PC-9 (cell line): ENCODE measurements around the gene ULK1. TPM values are rescaled to one million over a fixed set of nuclear protein-coding genes. Genes with fewer than 3 reads are reported as not detected.
A peak's percentile ranks its signal among the peaks of the same experiment; 100 is the strongest.
"Not testable (repeated sequence)": the region's sequence is repeated elsewhere in the genome, so short reads cannot be mapped to it uniquely, and the experiment has no call there.

Source experiments
- BruUV-seq: library from RNA; stranded (reverse); fragments of 400-500 nt; replicated peaks from 2 replicates; lab custom pipeline; 2021; lab: Mats Ljungman, UMichigan
- CTCF ChIA-PET: fragments of 300-600 bp; sonication (Branson Sonifier 250); formaldehyde crosslinking; loops from one replicate; lab custom pipeline; 2022; ENCODE audit warnings: antibody characterized with exemption; lab: Charles Lee
- POLR2A ChIA-PET: fragments of 300-600 bp; sonication (Branson Sonifier 250); formaldehyde crosslinking; loops from one replicate; lab custom pipeline; 2022; ENCODE audit warnings: antibody characterized with exemption; ENCODE audit not compliant: unreplicated experiment; lab: Charles Lee
- DNase-seq, 2 experiments: peaks; one replicate each; pipeline versions ENCODE4 v3.0.0 to v3.0.0-alpha.2; 2015 to 2022; ENCODE audit warnings: mixed read lengths in 1 of 2
- H2AFZ ChIP-seq: fragments of 200-600 bp; sonication (generic); 2 replicates; pipeline ENCODE4 v1.8.1; 2017; ENCODE audit warnings: antibody characterized with exemption
- H3F3A ChIP-seq: fragments of 200-600 bp; sonication (generic); 2 replicates; pipeline ENCODE4 v1.8.1; 2017; ENCODE audit warnings: antibody characterized with exemption, mild to moderate bottlenecking, low read depth; ENCODE audit not compliant: insufficient read depth
- H3K27ac ChIP-seq: fragments of 200-600 bp; sonication (generic); 2 replicates; pipeline ENCODE4 v1.6.1; 2016; ENCODE audit warnings: mixed run types
- H3K27me3 ChIP-seq: fragments of 200-600 bp; sonication (generic); 2 replicates; pipeline ENCODE4 v1.6.1; 2016; ENCODE audit warnings: low read depth, mixed run types; ENCODE audit not compliant: insufficient read depth
- H3K36me3 ChIP-seq: fragments of 200-600 bp; sonication (generic); 2 replicates; pipeline ENCODE4 v1.6.1; 2016; ENCODE audit warnings: low read depth, mixed run types
- H3K4me1 ChIP-seq: fragments of 200-600 bp; sonication (generic); replicated peaks from 2 replicates; pipeline ENCODE4 v1.6.1; 2016; ENCODE audit warnings: mixed run types; ENCODE audit not compliant: insufficient read depth
- H3K4me2 ChIP-seq: fragments of 200-600 bp; sonication (generic); 2 replicates; pipeline ENCODE4 v1.6.1; 2017; ENCODE audit warnings: mixed run types
- H3K4me3 ChIP-seq: fragments of 200-600 bp; sonication (generic); 2 replicates; pipeline ENCODE4 v1.6.1; 2016; ENCODE audit warnings: mixed run types
- H3K79me2 ChIP-seq: fragments of 200-600 bp; sonication (generic); 2 replicates; pipeline ENCODE4 v1.6.1; 2017; ENCODE audit warnings: low read depth, mixed run types
- H3K9me2 ChIP-seq: fragments of 200-600 bp; sonication (generic); 2 replicates; pipeline ENCODE4 v1.8.1; 2017; ENCODE audit warnings: mild to moderate bottlenecking; ENCODE audit not compliant: insufficient read depth
- H3K9me3 ChIP-seq: fragments of 200-600 bp; sonication (generic); 2 replicates; pipeline ENCODE4 v1.8.1; 2016; ENCODE audit warnings: low read depth; ENCODE audit not compliant: insufficient read depth
- H4K20me1 ChIP-seq: fragments of 200-600 bp; sonication (generic); 2 replicates; pipeline ENCODE4 v1.8.1; 2017; ENCODE audit not compliant: insufficient read depth
- CTCF ChIP-seq: fragments of 200-600 bp; sonication (generic); conservative IDR thresholded peaks from 2 replicates; pipeline ENCODE4 v1.6.1; 2017; ENCODE audit warnings: mixed run types, antibody characterized with exemption, mild to moderate bottlenecking, moderate library complexity
- EZH2 ChIP-seq: fragments of 200-600 bp; sonication (generic); IDR thresholded peaks from 2 replicates; pipeline ENCODE4 v1.8.0; 2017; ENCODE audit warnings: antibody characterized with exemption, low read depth
- intact Hi-C: fragments of 100-400 bp; cut with micrococcal nuclease; formaldehyde crosslinking; loops from one replicate; pipeline ENCODE4 v1.10.0; 2022; ENCODE audit not compliant: unreplicated experiment
- total RNA-seq: library from RNA; stranded (reverse); gene quantifications from 2 replicates; pipeline ENCODE4 v1.2.3, GENCODE V29; 2021

ULK1 gene
- total RNA-seq, 1 experiment from 2014 or later, result 70.5 TPM

DNA sequence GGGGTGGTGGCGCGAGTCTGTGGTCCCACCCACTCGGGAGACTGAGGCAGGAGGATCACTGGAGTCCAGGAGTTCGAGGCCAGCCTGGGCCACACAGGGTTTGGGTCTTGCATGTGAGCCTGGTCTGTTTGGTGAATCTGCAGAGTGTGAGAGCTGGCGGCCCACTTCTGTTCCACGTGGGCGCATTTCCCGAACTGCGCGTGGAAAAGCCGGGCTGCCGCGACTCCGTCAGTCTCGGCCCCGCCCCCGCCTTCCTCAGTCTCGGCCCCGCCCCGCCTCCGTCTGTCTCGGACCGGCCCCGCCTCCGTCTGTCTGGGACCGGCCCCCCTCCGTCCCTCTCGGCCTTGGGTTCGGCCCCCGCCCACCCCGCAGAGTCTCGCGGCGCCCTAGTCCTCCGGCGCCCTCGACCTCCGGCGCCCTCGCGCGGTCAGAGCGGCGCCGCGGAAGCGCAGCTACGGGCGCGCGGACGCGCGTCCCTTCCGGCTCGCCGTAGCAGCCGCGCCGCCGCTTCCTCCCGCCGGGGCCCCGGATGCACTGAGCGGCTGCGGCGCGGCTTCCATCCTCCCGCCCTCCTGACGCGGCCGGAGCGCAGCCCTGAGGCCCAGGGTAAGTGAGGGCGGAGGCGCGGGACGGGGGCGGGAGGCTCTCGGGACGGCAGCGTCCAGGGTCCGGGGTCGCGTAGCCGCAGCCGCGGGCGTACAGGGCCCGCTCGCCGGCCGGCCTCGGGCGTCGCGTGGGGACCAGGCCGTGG, 55.2 kb downstream of the ULK1 start, which contains the start of gene EP400:
EP400 (plus strand) TSS at position 512 of the 751 bp plus-strand sequence. CDS start 10,678 bp downstream, outside the sequence.
- Histone ChIP-seq H3K4me1 (peaks cover 7% of the 10 kb centered on the region; the same call in 1 of the 2 replicates), H4K20me1 (peaks cover 30% of the 10 kb centered on the region), H3K27me3 (no peaks in the 10 kb centered on the region), H3F3A (peaks cover 26% of the 10 kb centered on the region), H3K36me3 (0 out of 2 replicates have a peak, but pooled peaks cover 4% of the 10 kb centered on the region), H3K4me2 (peak within 1 kb of the TSS; percentile 79), H2AFZ (peak within 1 kb of the TSS; percentile 83), H3K4me3 (peak within 1 kb of the TSS; percentile 94), H3K27ac (0 out of 2 replicates have a peak within 1 kb of the TSS, but pooled peaks have one; percentile 15), H3K79me2 (peaks cover 45% of the 10 kb centered on the region), H3K9me2 (no peaks in the 10 kb centered on the region), H3K9me3 (no peaks in the 10 kb centered on the region)
- ChIA-PET POLR2A (no interaction called here), CTCF (no interaction called here)
- intact Hi-C loops, result loop anchor here (1.0 to 2.0 kb wide), 4 partner anchors 21 to 98 kb away; partner anchors contain the start of gene PUS1
- DNase-seq, result peak; percentile 81 to 92
- BruUV-seq, result no TSS peak
- TF ChIP-seq EZH2, result no peak
- TF ChIP-seq CTCF, result no peak; the same call in 1 of the 2 replicates

DNA sequence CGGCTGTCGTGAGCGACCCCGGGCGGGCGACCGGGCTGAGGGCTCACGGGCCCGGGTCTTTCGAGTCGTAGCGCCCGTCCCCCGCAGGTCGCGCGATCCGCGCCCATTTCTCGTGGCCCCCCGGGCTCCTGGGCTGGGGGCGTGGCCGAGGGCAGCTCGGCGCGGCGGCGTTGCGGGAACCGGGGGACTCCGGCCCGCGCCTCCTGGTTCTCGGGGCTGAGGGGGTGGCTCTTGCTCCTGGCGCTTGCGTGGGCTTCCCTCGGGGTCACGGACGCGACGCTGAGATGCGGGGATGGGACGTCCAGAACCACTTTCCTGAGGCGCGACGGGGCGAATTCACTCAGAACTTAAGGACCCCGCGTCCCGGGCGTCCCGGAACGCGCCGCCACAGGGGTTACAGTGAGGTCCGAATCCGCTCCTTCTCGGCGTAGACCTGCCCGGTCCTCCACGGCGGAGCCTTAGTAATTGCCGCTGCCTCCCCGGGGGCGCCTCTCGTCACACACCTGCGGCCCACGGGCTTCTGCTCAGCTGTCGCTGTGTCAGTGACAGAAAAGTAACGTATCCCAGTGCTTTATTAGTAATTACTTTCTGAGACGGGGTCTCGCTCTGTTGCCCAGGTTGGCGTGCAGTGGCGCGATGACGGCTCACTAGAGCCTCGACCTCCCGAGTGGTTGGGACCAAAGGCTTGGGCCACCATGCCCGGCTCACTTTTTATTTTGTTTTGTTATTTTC, 55.9 kb downstream of the ULK1 start:
- no peaks in the 10 kb centered on the region for H3K9me3 ChIP-seq
- intact Hi-C loops, result no loop called here
- BruUV-seq, result TSS peak; percentile 21
- POLR2A ChIA-PET, result no interaction called here
- H3K27me3 ChIP-seq, result no peaks in the 10 kb centered on the region
- peak in 1 of 2 experiments; percentile 29 for DNase-seq
- peak overlapping the region; percentile 94 for H3K4me3 ChIP-seq
- peaks cover 28% of the 10 kb centered on the region for H3F3A ChIP-seq
- H3K4me1 ChIP-seq, result peaks cover 14% of the 10 kb centered on the region
- TF ChIP-seq CTCF, result no peak
- no peak for TF ChIP-seq EZH2
- 0 out of 2 replicates have a peak, but pooled peaks cover 4% of the 10 kb centered on the region for H3K36me3 ChIP-seq
- H3K27ac ChIP-seq, result 0 out of 2 replicates have a peak overlapping the region, but pooled peaks have one; percentile 15
- peaks cover 53% of the 10 kb centered on the region for H3K79me2 ChIP-seq
- peak overlapping the region; percentile 79 for H3K4me2 ChIP-seq
- CTCF ChIA-PET, result no interaction called here
- peak overlapping the region; percentile 83 for H2AFZ ChIP-seq
- no peaks in the 10 kb centered on the region for H3K9me2 ChIP-seq
- peaks cover 38% of the 10 kb centered on the region for H4K20me1 ChIP-seq

GRCh38 chr12:131953810-131954209, 59.4 kb downstream of the ULK1 start:
- H3K36me3 ChIP-seq, H2AFZ ChIP-seq, CTCF ChIA-PET, POLR2A ChIA-PET, H3K27ac ChIP-seq, H3K4me3 ChIP-seq, H3K27me3 ChIP-seq, H3K4me2 ChIP-seq, DNase-seq, H3K9me2 ChIP-seq, H3K9me3 ChIP-seq: not testable (repeated sequence)
- BruUV-seq, result TSS peak; percentile 12
- Histone ChIP-seq H4K20me1 (peaks cover 70% of the 10 kb centered on the region), H3F3A (peaks cover 10% of the 10 kb centered on the region), H3K4me1 (peaks cover 32% of the 10 kb centered on the region), H3K79me2 (peaks cover 87% of the 10 kb centered on the region)
- intact Hi-C loops, result loop anchor here (1.0 kb wide), 1 partner anchor 23 kb away; no protein-coding TSS in a partner anchor

GRCh38 chr12:131954460-131954859, 60.0 kb downstream of the ULK1 start:
- Histone ChIP-seq H4K20me1 (peaks cover 77% of the 10 kb centered on the region), H3K79me2 (peaks cover 94% of the 10 kb centered on the region), H3K4me1 (peaks cover 32% of the 10 kb centered on the region)
- H3K9me3 ChIP-seq, H2AFZ ChIP-seq, H3K9me2 ChIP-seq, H3K27me3 ChIP-seq, DNase-seq, BruUV-seq, H3K36me3 ChIP-seq, H3K4me2 ChIP-seq, H3K27ac ChIP-seq, POLR2A ChIA-PET, H3K4me3 ChIP-seq, H3F3A ChIP-seq: not testable (repeated sequence)
- CTCF ChIA-PET, result interaction anchor here (0.6 kb wide), 1 partner anchor 94 kb away, joined by 3 read pairs; no protein-coding TSS in a partner anchor
- intact Hi-C loops, result loop anchor here (1.0 kb wide), 1 partner anchor 23 kb away; no protein-coding TSS in a partner anchor
